T-cell (primary cell): ENCODE measurements around the gene KRTAP19-6. TPM values are rescaled to one million over a fixed set of nuclear protein-coding genes. Genes with fewer than 3 reads are reported as not detected.
"Not testable (repeated sequence)": the region's sequence is repeated elsewhere in the genome, so short reads cannot be mapped to it uniquely, and the experiment has no call there.

Experiments
- ATAC-seq, 4 experiments: fragments of 200-7000 bp in 3 of 4; fragments of 150-1000 bp in 1 of 4; cut with Tn5 transposase; replicated peaks in 1 of 4; 1 replicate in 3 of 4; 2 replicates in 1 of 4; pipeline ENCODE4 v1.10.0; 2021; ENCODE audit warnings: moderate library complexity in 3 of 4, mild to moderate bottlenecking in 2 of 4, moderate number of reproducible peaks in 1 of 4
- CTCF ChIA-PET, 2 donors: fragments of 300-600 bp; sonication (Branson Sonifier 250); formaldehyde crosslinking; loops; one replicate each; lab custom pipeline; 2022; ENCODE audit warnings: antibody characterized with exemption in 2 of 2; lab: Charles Lee
- POLR2A ChIA-PET, 2 donors: fragments of 300-600 bp; sonication (Branson Sonifier 250); formaldehyde crosslinking; loops; one replicate each; lab custom pipeline; 2022; ENCODE audit warnings: antibody characterized with exemption in 2 of 2; lab: Charles Lee
- DNase-seq, 35 experiments: peaks; one replicate each; pipeline versions ENCODE4 v3.0.0 to v3.0.0-alpha.2; 2013 to 2023
- H3K27ac ChIP-seq: one replicate; pipeline ENCODE4 v1.5.1; 2013; ENCODE audit warnings: low read length
- H3K27me3 ChIP-seq, 2 experiments: replicated peaks in 1 of 2; 1 replicate in 1 of 2; 2 replicates in 1 of 2; pipeline versions ENCODE4 v1.6.1 to v1.7.0; 2013; ENCODE audit warnings: low read length in 1 of 2, mixed read lengths in 1 of 2; ENCODE audit not compliant: control insufficient read depth in 2 of 2, insufficient read depth in 2 of 2; ENCODE audit errors: extremely low read depth in 1 of 2
- H3K36me3 ChIP-seq, 2 donors: 1 replicate in 1 of 2; 2 replicates in 1 of 2; pipeline versions ENCODE4 v1.6.1 to v1.7.0; 2013; ENCODE audit warnings: low read length in 1 of 2; ENCODE audit not compliant: control insufficient read depth in 2 of 2, insufficient read depth in 1 of 2; ENCODE audit errors: extremely low read depth in 1 of 2
- H3K4me1 ChIP-seq, 2 experiments: 1 replicate in 1 of 2; 2 replicates in 1 of 2; pipeline versions ENCODE4 v1.6.1 to v1.7.0; 2013; ENCODE audit warnings: low read length in 2 of 2, mixed read lengths in 1 of 2; ENCODE audit not compliant: insufficient read depth in 2 of 2, control insufficient read depth in 1 of 2; ENCODE audit errors: extremely low read depth in 1 of 2
- H3K4me3 ChIP-seq, 2 donors: 1 replicate in 1 of 2; 2 replicates in 1 of 2; pipeline versions ENCODE4 v1.5.1 to v1.7.0; 2013; ENCODE audit warnings: mild to moderate bottlenecking in 2 of 2, low read length in 1 of 2, moderate library complexity in 1 of 2; ENCODE audit not compliant: control insufficient read depth in 1 of 2; ENCODE audit errors: extremely low read depth in 1 of 2
- H3K9me3 ChIP-seq: 2 replicates; pipeline ENCODE4 v1.7.0; 2013
- H3K27ac Mint-ChIP-seq, 2 donors: one replicate each; pipeline ENCODE4 v1.8.0; 2020 to 2021; ENCODE audit warnings: mild to moderate bottlenecking in 2 of 2, mixed read lengths in 2 of 2
- H3K27me3 Mint-ChIP-seq, 2 donors: one replicate each; pipeline ENCODE4 v1.8.0; 2021 to 2022; ENCODE audit warnings: mixed read lengths in 2 of 2
- H3K36me3 Mint-ChIP-seq: one replicate; pipeline ENCODE4 v1.8.0; 2021; ENCODE audit warnings: mixed read lengths
- H3K4me1 Mint-ChIP-seq, 3 donors: one replicate each; pipeline ENCODE4 v1.8.0; 2020 to 2022; ENCODE audit warnings: mixed read lengths in 3 of 3, mild to moderate bottlenecking in 1 of 3
- H3K4me3 Mint-ChIP-seq, 3 donors: one replicate each; pipeline ENCODE4 v1.8.0; 2020 to 2022; ENCODE audit warnings: mild to moderate bottlenecking in 3 of 3, mixed read lengths in 3 of 3, moderate library complexity in 3 of 3
- H3K9me3 Mint-ChIP-seq, 3 donors: one replicate each; pipeline ENCODE4 v1.8.0; 2020 to 2022; ENCODE audit warnings: mixed read lengths in 3 of 3
- WGBS: methylation state at CpG from one replicate; pipeline ENCODE4 v1.1.5; 2013; ENCODE audit warnings: missing lambda C conversion rate; ENCODE audit not compliant: insufficient coverage; 5-methylcytosine and 5-hydroxymethylcytosine counted together
- total RNA-seq, 35 experiments: library from RNA in 6 of 35; stranded (reverse) in 6 of 35; fragments of 120-200 nt in 1 of 35; gene quantifications; one replicate each; pipeline versions ENCODE4 v1.2.1 to v1.2.4 and lab custom pipeline; 2013 to 2026

Gene KRTAP19-6
- total RNA-seq, 5 donors from 2014 or later (not counting 1 experiment from before 2014, with no cell fraction given): not detected

- peaks cover 0 to 3% (median 3%) of the 10 kb centered on the region in 3 donors for H3K9me3 Mint-ChIP-seq
Measured at GRCh38 chr21:30518876-30519275, 22.8 kb downstream of the KRTAP19-6 start.

DNA sequence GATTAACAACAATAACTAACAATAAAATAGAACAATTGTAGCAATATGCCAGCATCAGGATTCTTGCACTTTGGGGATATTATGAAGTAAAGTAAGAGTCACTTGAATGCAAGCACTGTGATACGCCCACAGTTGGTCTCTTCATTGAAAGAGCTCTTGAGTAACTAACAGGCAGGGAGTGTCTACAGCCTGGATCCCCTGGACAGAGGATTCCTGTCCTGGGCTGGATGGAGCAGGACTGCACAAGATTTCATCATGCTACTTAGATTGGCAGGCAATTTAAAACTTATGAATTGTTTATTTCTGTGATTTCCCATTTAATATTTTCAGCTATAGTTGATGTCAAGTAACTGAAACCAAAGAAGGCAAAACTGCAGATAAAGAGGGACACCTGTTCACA is 26.0 kb downstream of the KRTAP19-6 start:
- DNase-seq: no peak
- H3K27ac Mint-ChIP-seq: no peak overlapping the region
- H3K27me3 ChIP-seq: no peaks in the 10 kb centered on the region
- no peaks in the 10 kb centered on the region for H3K27me3 Mint-ChIP-seq
- H3K36me3 ChIP-seq: no peaks in the 10 kb centered on the region
- H3K9me3 ChIP-seq: no peaks in the 10 kb centered on the region
- no peak overlapping the region for H3K4me3 Mint-ChIP-seq
- no peaks in the 10 kb centered on the region for H3K4me1 Mint-ChIP-seq
- CTCF ChIA-PET: no interaction called here
- POLR2A ChIA-PET: no interaction called here
- ATAC-seq: no peak
- 92% methylated on average over 1 of the region's 1 CpG for WGBS
- no peak overlapping the region for H3K27ac ChIP-seq
- H3K36me3 Mint-ChIP-seq: no peaks in the 10 kb centered on the region
- H3K4me1 ChIP-seq: no peaks in the 10 kb centered on the region
- no peak overlapping the region for H3K4me3 ChIP-seq
- H3K9me3 Mint-ChIP-seq: peaks cover 0 to 3% (median 3%) of the 10 kb centered on the region in 3 donors

More at GRCh38 chr21:30518876-30519275, 22.8 kb downstream of the KRTAP19-6 start:
- H3K27ac ChIP-seq: no peak overlapping the region
- WGBS: 100% methylated on average over 1 of the region's 1 CpG
- POLR2A ChIA-PET: no interaction called here
- no peaks in the 10 kb centered on the region for H3K36me3 ChIP-seq
- Mint-ChIP-seq H3K27me3 (no peaks in the 10 kb centered on the region), H3K27ac (no peak overlapping the region), H3K4me3 (no peak overlapping the region), H3K36me3 (no peaks in the 10 kb centered on the region), H3K4me1 (no peaks in the 10 kb centered on the region)
- H3K9me3 ChIP-seq: no peaks in the 10 kb centered on the region
- no peaks in the 10 kb centered on the region for H3K4me1 ChIP-seq
- DNase-seq (no peak), ATAC-seq (no peak)
- no peaks in the 10 kb centered on the region for H3K27me3 ChIP-seq
- CTCF ChIA-PET: no interaction called here
- H3K4me3 ChIP-seq: no peak overlapping the region

GRCh38 chr21:30505621-30506205 is 36.0 kb downstream of the KRTAP19-6 start:
- H3K4me3 ChIP-seq, ATAC-seq, H3K36me3 Mint-ChIP-seq, H3K4me3 Mint-ChIP-seq, H3K27me3 Mint-ChIP-seq, H3K27me3 ChIP-seq, POLR2A ChIA-PET, H3K36me3 ChIP-seq, H3K4me1 ChIP-seq, H3K4me1 Mint-ChIP-seq, H3K9me3 ChIP-seq, H3K27ac Mint-ChIP-seq, H3K27ac ChIP-seq, H3K9me3 Mint-ChIP-seq: not testable (repeated sequence)
- CTCF ChIA-PET: interaction anchor here in 1 of 2 donors (0.6 kb wide), 1 partner anchor 66 kb away, joined by 3 read pairs; no protein-coding TSS in a partner anchor
- peak in 1 of 35 experiments; percentile 0 for DNase-seq
- 86% methylated on average over 1 of the region's 4 CpGs for WGBS

- Mint-ChIP-seq H3K36me3 (no peaks in the 10 kb centered on the region), H3K4me1 (no peaks in the 10 kb centered on the region), H3K27me3 (peaks cover 2 to 4% of the 10 kb centered on the region in 2 donors), H3K4me3 (no peak within 1 kb of the TSS), H3K27ac (no peak within 1 kb of the TSS), H3K9me3 (no peaks in the 10 kb centered on the region)
- Histone ChIP-seq H3K27me3 (no peaks in the 10 kb centered on the region), H3K27ac (no peak within 1 kb of the TSS), H3K4me1 (no peaks in the 10 kb centered on the region), H3K9me3 (no peaks in the 10 kb centered on the region), H3K4me3 (no peak within 1 kb of the TSS), H3K36me3 (no peaks in the 10 kb centered on the region)
- DNase-seq (no peak), ATAC-seq (no peak)
- POLR2A ChIA-PET: no interaction called here
- WGBS: no CpG with 5 or more reads among the region's 6 CpGs
- CTCF ChIA-PET: no interaction called here
Measured at GRCh38 chr21:30502041-30502440, 39.6 kb downstream of the KRTAP19-6 start, which contains the start of gene KRTAP19-5. Gene KRTAP19-5 (minus strand): TSS chr21:30502141. CDS start chr21:30502090, 51 bp downstream.

GRCh38 chr21:30497065-30497464 is 44.6 kb downstream of the KRTAP19-6 start, which contains the start of gene KRTAP19-4:
Gene KRTAP19-4 (minus strand): TSS chr21:30497165. CDS start chr21:30497110, 55 bp downstream.
- H3K9me3 Mint-ChIP-seq: no peaks in the 10 kb centered on the region
- H3K36me3 Mint-ChIP-seq: no peaks in the 10 kb centered on the region
- H3K4me3 Mint-ChIP-seq: no peak within 1 kb of the TSS
- H3K4me1 Mint-ChIP-seq: no peaks in the 10 kb centered on the region
- POLR2A ChIA-PET: no interaction called here
- Histone ChIP-seq H3K27ac (no peak within 1 kb of the TSS), H3K4me1 (no peaks in the 10 kb centered on the region), H3K36me3 (no peaks in the 10 kb centered on the region), H3K9me3 (no peaks in the 10 kb centered on the region), H3K4me3 (no peak within 1 kb of the TSS), H3K27me3 (no peaks in the 10 kb centered on the region)
- CTCF ChIA-PET: no interaction called here
- H3K27me3 Mint-ChIP-seq: no peaks in the 10 kb centered on the region
- ATAC-seq (no peak), DNase-seq (no peak)
- no peak within 1 kb of the TSS for H3K27ac Mint-ChIP-seq
- WGBS: 60% methylated on average over 1 of the region's 4 CpGs

GRCh38 chr21:30491963-30492428 is 49.7 kb downstream of the KRTAP19-6 start, which contains the start of gene KRTAP19-3:
Gene KRTAP19-3 (minus strand): TSS chr21:30492013. CDS start chr21:30491957, 56 bp downstream.
- Histone ChIP-seq H3K27me3 (no peaks in the 10 kb centered on the region), H3K4me1 (no peaks in the 10 kb centered on the region), H3K9me3 (no peaks in the 10 kb centered on the region), H3K27ac (no peak within 1 kb of the TSS), H3K4me3 (no peak within 1 kb of the TSS), H3K36me3 (no peaks in the 10 kb centered on the region)
- CTCF ChIA-PET: no interaction called here
- POLR2A ChIA-PET: no interaction called here
- Mint-ChIP-seq H3K36me3 (no peaks in the 10 kb centered on the region), H3K27me3 (no peaks in the 10 kb centered on the region), H3K27ac (no peak within 1 kb of the TSS), H3K4me3 (no peak within 1 kb of the TSS), H3K4me1 (no peaks in the 10 kb centered on the region), H3K9me3 (peaks cover under 1 to 6% (median 2%) of the 10 kb centered on the region in 3 donors)
- no CpG with 5 or more reads among the region's 2 CpGs for WGBS
- no peak for ATAC-seq
- DNase-seq: no peak
